MM.1S (cell line): ENCODE results near the gene ERV3-1.

Experiments used
- DNase-seq: peaks from one replicate; pipeline ENCODE4 v3.0.0-alpha.2; 2015
- H2AFZ ChIP-seq: fragments of 300-600 bp; sonication (generic); 2 replicates; pipeline ENCODE4 v1.6.0; 2016; ENCODE audit warnings: antibody characterized with exemption, low read length
- H3F3A ChIP-seq: fragments of 300-600 bp; sonication (generic); 2 replicates; pipeline ENCODE4 v1.6.1; 2016; ENCODE audit warnings: mild to moderate bottlenecking, antibody characterized with exemption, low read length, moderate library complexity, mixed read lengths; ENCODE audit not compliant: insufficient read depth
- H3K27ac ChIP-seq: fragments of 300-600 bp; sonication (generic); 2 replicates; pipeline ENCODE4 v1.5.1; 2016; ENCODE audit warnings: mild to moderate bottlenecking, low read length
- H3K27me3 ChIP-seq: fragments of 300-600 bp; sonication (generic); replicated peaks from 2 replicates; pipeline ENCODE4 v1.6.0; 2016; ENCODE audit warnings: low read length; ENCODE audit not compliant: insufficient read depth
- H3K36me3 ChIP-seq: fragments of 300-600 bp; sonication (generic); replicated peaks from 2 replicates; pipeline ENCODE4 v1.6.1; 2016; ENCODE audit warnings: mild to moderate bottlenecking, low read length, mixed read lengths; ENCODE audit not compliant: insufficient read depth
- H3K4me1 ChIP-seq: fragments of 300-600 bp; sonication (generic); 2 replicates; pipeline ENCODE4 v1.6.1; 2016; ENCODE audit warnings: low read length, mixed read lengths
- H3K4me2 ChIP-seq: fragments of 300-600 bp; sonication (generic); 2 replicates; pipeline ENCODE4 v1.6.0; 2016; ENCODE audit warnings: low read depth, low read length
- H3K4me3 ChIP-seq: fragments of 300-600 bp; sonication (generic); 2 replicates; pipeline ENCODE4 v1.5.1; 2016; ENCODE audit warnings: low read length, mixed read lengths
- H3K79me2 ChIP-seq: fragments of 300-600 bp; sonication (generic); 2 replicates; pipeline ENCODE4 v1.6.1; 2016; ENCODE audit warnings: mixed run types, low read length, mixed read lengths
- H3K9ac ChIP-seq: fragments of 300-600 bp; sonication (generic); 2 replicates; pipeline ENCODE4 v1.6.1; 2016; ENCODE audit warnings: low read length, mixed read lengths
- H3K9me2 ChIP-seq: fragments of 300-600 bp; sonication (generic); replicated peaks from 2 replicates; pipeline ENCODE4 v1.6.1; 2016; ENCODE audit warnings: mild to moderate bottlenecking, low read length, mixed read lengths; ENCODE audit not compliant: insufficient read depth
- H3K9me3 ChIP-seq: fragments of 300-600 bp; sonication (generic); replicated peaks from 2 replicates; pipeline ENCODE4 v1.6.1; 2016; ENCODE audit warnings: mild to moderate bottlenecking, low read length, mixed read lengths; ENCODE audit not compliant: insufficient read depth
- H4K20me1 ChIP-seq: fragments of 300-600 bp; sonication (generic); 2 replicates; pipeline ENCODE4 v1.6.1; 2016; ENCODE audit warnings: mild to moderate bottlenecking, low read length, moderate library complexity, mixed read lengths; ENCODE audit not compliant: insufficient read depth
- CTCF ChIP-seq: fragments of 300-600 bp; sonication (generic); IDR thresholded peaks from 2 replicates; pipeline ENCODE4 v1.5.1; 2016; ENCODE audit warnings: antibody characterized with exemption, low read length, mixed read lengths
- EZH2 ChIP-seq: fragments of 300-600 bp; sonication (generic); optimal IDR thresholded peaks from 2 replicates; pipeline ENCODE3; 2017; ENCODE audit warnings: low read depth, mild to moderate bottlenecking, antibody characterized with exemption, low read length, mixed read lengths
- EZH2phosphoT487 ChIP-seq: fragments of 300-600 bp; sonication (generic); IDR thresholded peaks from 2 replicates; pipeline ENCODE4 v1.6.1; 2018; ENCODE audit warnings: antibody characterized with exemption, low read length

Gene ERV3-1

DNA sequence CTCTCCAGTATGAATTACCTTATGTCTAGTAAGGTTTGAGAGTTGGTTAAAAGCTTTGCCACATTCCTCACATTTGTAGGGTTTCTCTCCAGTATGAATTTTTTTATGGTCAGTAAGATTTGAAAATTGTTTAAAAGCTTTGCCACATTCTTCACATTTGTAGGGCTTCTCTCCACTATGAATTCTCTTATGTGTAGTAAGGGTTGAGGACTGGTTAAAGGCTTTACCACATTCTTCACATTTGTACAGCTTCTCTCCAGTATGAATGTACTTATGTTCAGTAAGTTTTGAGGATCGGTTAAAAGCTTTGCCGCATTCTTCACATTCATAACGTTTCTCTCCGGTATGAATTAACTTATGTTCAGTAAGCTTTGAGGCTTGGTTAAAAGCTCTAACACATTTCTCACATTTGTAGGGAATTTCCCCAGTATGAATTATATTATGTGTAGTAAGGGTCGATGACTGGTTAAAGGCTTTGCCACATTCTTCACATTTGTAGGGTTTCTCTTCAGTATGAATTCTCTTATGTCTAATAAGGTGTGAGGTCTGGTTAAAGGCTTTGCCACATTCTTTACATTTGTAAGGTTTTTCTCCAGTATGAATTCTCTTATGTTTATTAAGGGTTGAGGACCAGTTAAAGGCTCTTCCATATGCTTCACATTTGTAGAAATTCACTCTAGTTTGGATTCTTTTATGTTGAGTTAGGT lies 27.8 kb downstream of the ERV3-1 start:
- Histone ChIP-seq H3K27me3 (no peaks in the 10 kb centered on the region), H3F3A (no peaks in the 10 kb centered on the region), H3K4me1 (no peaks in the 10 kb centered on the region), H3K9me3 (peaks cover 3% of the 10 kb centered on the region; the same call in 1 of the 2 replicates), H3K4me2 (no peak overlapping the region), H3K79me2 (no peaks in the 10 kb centered on the region), H3K36me3 (peaks cover 8% of the 10 kb centered on the region; the same call in 1 of the 2 replicates), H4K20me1 (no peaks in the 10 kb centered on the region), H2AFZ (no peak overlapping the region), H3K9me2 (no peaks in the 10 kb centered on the region), H3K27ac (no peak overlapping the region), H3K4me3 (no peak overlapping the region), H3K9ac (no peak overlapping the region)
- TF ChIP-seq EZH2phosphoT487 (no peak), EZH2 (no peak), CTCF (no peak)
- DNase-seq: no peak

DNA sequence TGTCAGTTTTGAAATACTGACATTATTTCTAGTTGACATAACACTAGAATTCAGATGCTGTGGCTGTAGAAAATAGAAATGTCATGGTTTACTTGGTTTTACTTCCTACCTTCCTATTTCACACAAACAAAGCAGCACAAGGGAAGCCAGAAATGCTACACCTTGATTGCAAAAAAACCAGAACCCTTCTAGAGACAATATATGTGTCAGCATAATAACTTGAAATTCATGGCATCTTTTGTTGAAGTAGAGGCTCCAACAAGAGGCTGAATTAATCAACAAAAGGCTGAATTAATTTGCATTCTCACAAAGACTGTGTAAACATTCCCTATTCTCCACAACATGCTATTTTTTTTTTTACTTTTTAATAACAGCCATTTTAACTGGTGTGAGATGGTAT lies 40.9 kb downstream of the ERV3-1 start:
- Histone ChIP-seq H2AFZ (no peak overlapping the region), H3K4me2 (no peak overlapping the region), H3K36me3 (no peaks in the 10 kb centered on the region), H3K27ac (no peak overlapping the region), H3K9me3 (no peaks in the 10 kb centered on the region), H4K20me1 (no peaks in the 10 kb centered on the region), H3K9me2 (no peaks in the 10 kb centered on the region), H3K4me1 (no peaks in the 10 kb centered on the region), H3K79me2 (no peaks in the 10 kb centered on the region), H3F3A (no peaks in the 10 kb centered on the region), H3K9ac (no peak overlapping the region), H3K4me3 (no peak overlapping the region), H3K27me3 (no peaks in the 10 kb centered on the region)
- TF ChIP-seq EZH2 (no peak), CTCF (no peak), EZH2phosphoT487 (no peak)
- DNase-seq: no peak

DNA sequence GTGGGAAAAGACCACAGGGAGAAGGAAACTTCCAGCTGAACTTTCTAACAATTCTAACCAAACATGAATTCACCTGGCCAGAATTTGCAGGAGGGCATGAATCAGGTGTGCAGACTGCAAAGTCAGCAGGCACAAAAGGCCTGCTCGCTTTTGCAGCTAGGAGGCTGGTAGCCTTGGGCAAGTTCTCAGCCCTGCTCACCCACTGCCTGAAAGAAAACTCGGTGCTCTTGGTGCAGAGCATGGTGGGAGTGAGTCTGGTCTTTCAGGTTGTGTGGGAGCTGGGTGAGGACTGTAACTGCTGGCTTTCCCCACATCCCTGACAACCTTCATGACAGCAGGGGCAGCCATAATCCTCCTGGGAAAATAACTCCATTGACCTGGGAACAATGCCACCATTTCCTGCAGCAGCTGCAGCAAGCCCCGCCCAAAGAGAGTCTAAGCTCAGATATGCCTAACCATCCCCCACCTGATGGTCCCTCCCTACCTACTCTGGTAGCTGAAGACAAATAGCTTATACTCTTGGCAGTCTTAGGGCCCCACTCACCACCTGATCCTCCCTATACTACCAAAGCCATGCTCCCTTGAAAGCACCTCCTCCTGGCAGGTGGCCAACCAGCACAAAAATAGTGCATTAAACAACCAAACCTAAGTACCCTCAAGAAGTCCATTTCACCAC lies 47.3 kb downstream of the ERV3-1 start:
- H3K4me3 ChIP-seq: no peak overlapping the region
- no peaks in the 10 kb centered on the region for H3K36me3 ChIP-seq
- TF ChIP-seq EZH2: no peak
- TF ChIP-seq CTCF: no peak
- no peak for TF ChIP-seq EZH2phosphoT487
- H3F3A ChIP-seq: no peaks in the 10 kb centered on the region
- H4K20me1 ChIP-seq: no peaks in the 10 kb centered on the region
- H3K9me3 ChIP-seq: no peaks in the 10 kb centered on the region
- DNase-seq: peak; percentile 62
- peaks cover 3% of the 10 kb centered on the region; the same call in 1 of the 2 replicates for H3K4me1 ChIP-seq
- H2AFZ ChIP-seq: no peak overlapping the region
- H3K27ac ChIP-seq: peak overlapping the region; percentile 28; the same call in 1 of the 2 replicates
- no peak overlapping the region for H3K4me2 ChIP-seq
- no peaks in the 10 kb centered on the region for H3K9me2 ChIP-seq
- H3K79me2 ChIP-seq: no peaks in the 10 kb centered on the region
- H3K27me3 ChIP-seq: no peaks in the 10 kb centered on the region
- H3K9ac ChIP-seq: no peak overlapping the region
